ENCODE results near the gene LRRC15.

Gene LRRC15

GRCh38 chr3:194386066-194386465, 16.5 kb upstream of the LRRC15 start:
- DNase-seq (ENCODE audit: low read depth in 2 of 2), result no peak

- no peak for DNase-seq (ENCODE audit: low read depth in 2 of 2)
These were observed 15.0 kb upstream of the LRRC15 start for GRCh38 chr3:194384569-194385001.

GRCh38 chr3:194384156-194384555, 14.6 kb upstream of the LRRC15 start:
- DNase-seq (ENCODE audit: low read depth in 2 of 2), result no peak

- DNase-seq (ENCODE audit: low read depth in 2 of 2), result no peak
These were observed 13.9 kb upstream of the LRRC15 start for GRCh38 chr3:194383276-194383940.

- no peak for DNase-seq (ENCODE audit: low read depth in 2 of 2)
These were observed 13.3 kb upstream of the LRRC15 start for GRCh38 chr3:194382892-194383223.

GRCh38 chr3:194382196-194382891, 12.8 kb upstream of the LRRC15 start:
- DNase-seq (ENCODE audit: low read depth in 2 of 2), result no peak

GRCh38 chr3:194381460-194381875, 11.9 kb upstream of the LRRC15 start:
- DNase-seq (ENCODE audit: low read depth in 2 of 2), result no peak

GRCh38 chr3:194380326-194380725, 10.8 kb upstream of the LRRC15 start:
- no peak for DNase-seq (ENCODE audit: low read depth in 2 of 2)

GRCh38 chr3:194379651-194380050, 10.1 kb upstream of the LRRC15 start:
- DNase-seq (ENCODE audit: low read depth in 2 of 2), result no peak

- no peak for DNase-seq (ENCODE audit: low read depth in 2 of 2)
These were observed 9.7 kb upstream of the LRRC15 start for GRCh38 chr3:194379231-194379630.

GRCh38 chr3:194377708-194378107, 8.2 kb upstream of the LRRC15 start:
- DNase-seq (ENCODE audit: low read depth in 2 of 2), result no peak

GRCh38 chr3:194376241-194376560, 6.7 kb upstream of the LRRC15 start:
- DNase-seq (ENCODE audit: low read depth in 2 of 2), result no peak

- DNase-seq (ENCODE audit: low read depth in 2 of 2), result no peak
These were observed 6.1 kb upstream of the LRRC15 start for GRCh38 chr3:194375473-194376240.

- no peak for DNase-seq (ENCODE audit: low read depth in 2 of 2)
These were observed 5.4 kb upstream of the LRRC15 start for GRCh38 chr3:194374935-194375334.

- DNase-seq (ENCODE audit: low read depth in 2 of 2), result no peak
These were observed 4.4 kb upstream of the LRRC15 start for GRCh38 chr3:194373899-194374298.

- no peak for DNase-seq (ENCODE audit: low read depth in 2 of 2)
These were observed 3.5 kb upstream of the LRRC15 start for GRCh38 chr3:194373028-194373427.

GRCh38 chr3:194370753-194371152, 1.2 kb upstream of the LRRC15 start:
- DNase-seq (ENCODE audit: low read depth in 2 of 2), result no peak

GRCh38 chr3:194368918-194369317, 625 bp downstream of the LRRC15 start:
- no peak for DNase-seq (ENCODE audit: low read depth in 2 of 2)

GRCh38 chr3:194367992-194368841, 1.3 kb downstream of the LRRC15 start:
- DNase-seq (ENCODE audit: low read depth in 2 of 2), result no peak

- DNase-seq (ENCODE audit: low read depth in 2 of 2), result no peak
These were observed 3.5 kb downstream of the LRRC15 start for GRCh38 chr3:194365978-194366490.

- no peak for DNase-seq (ENCODE audit: low read depth in 2 of 2)
These were observed 4.0 kb downstream of the LRRC15 start for GRCh38 chr3:194365526-194365925.

All from stimulated activated CD8-positive, alpha-beta memory T cell treated with anti-CD3 and anti-CD28 coated beads, Interleukin-2, amount 100 ng/mL, for 48 hours (primary cell).